ENCODE data around the gene NEK4.
"Not testable (repeated sequence)": the region's sequence is repeated elsewhere in the genome, so short reads cannot be mapped to it uniquely, and the experiment has no call there.

Gene NEK4

GRCh38 chr3:52696830-52697631 lies 73.7 kb downstream of the NEK4 start:
- DNase-seq (ENCODE audit: low read depth), result no peak

- no peak for DNase-seq (ENCODE audit: low read depth)
Measured at GRCh38 chr3:52695798-52696671, 74.7 kb downstream of the NEK4 start.

GRCh38 chr3:52694528-52695189 lies 76.1 kb downstream of the NEK4 start:
- DNase-seq (ENCODE audit: low read depth), result no peak

- no peak for DNase-seq (ENCODE audit: low read depth)
Measured at GRCh38 chr3:52693071-52693470, 77.7 kb downstream of the NEK4 start.

- no peak for DNase-seq (ENCODE audit: low read depth)
Measured at GRCh38 chr3:52690560-52690959, 80.2 kb downstream of the NEK4 start.

- no peak for DNase-seq (ENCODE audit: low read depth)
Measured at GRCh38 chr3:52689151-52689550, 81.6 kb downstream of the NEK4 start.

- no peak for DNase-seq (ENCODE audit: low read depth)
Measured at GRCh38 chr3:52688266-52688665, 82.5 kb downstream of the NEK4 start.

- peak; percentile 75 for DNase-seq (ENCODE audit: low read depth)
Measured at GRCh38 chr3:52685709-52686691, 84.7 kb downstream of the NEK4 start, which contains the start of the genes GNL3 and PBRM1. GNL3 (plus strand) TSS chr3:52686032; CDS start chr3:52686093, 61 bp downstream. PBRM1 (minus strand) TSS chr3:52685913.

GRCh38 chr3:52685285-52685708 lies 85.4 kb downstream of the NEK4 start:
- DNase-seq (ENCODE audit: low read depth), result peak; percentile 43

GRCh38 chr3:52684184-52684583 lies 86.6 kb downstream of the NEK4 start:
- no peak for DNase-seq (ENCODE audit: low read depth)

GRCh38 chr3:52683611-52684010 lies 87.1 kb downstream of the NEK4 start:
- DNase-seq (ENCODE audit: low read depth), result no peak

GRCh38 chr3:52682016-52682415 lies 88.7 kb downstream of the NEK4 start:
- no peak for DNase-seq (ENCODE audit: low read depth)

- no peak for DNase-seq (ENCODE audit: low read depth)
Measured at GRCh38 chr3:52681596-52681995, 89.1 kb downstream of the NEK4 start.

- DNase-seq (ENCODE audit: low read depth), result no peak
Measured at GRCh38 chr3:52679811-52680210, 90.9 kb downstream of the NEK4 start.

- no peak for DNase-seq (ENCODE audit: low read depth)
Measured at GRCh38 chr3:52679199-52679538, 91.6 kb downstream of the NEK4 start.

- DNase-seq (ENCODE audit: low read depth), result no peak
Measured at GRCh38 chr3:52678265-52679198, 92.2 kb downstream of the NEK4 start.

GRCh38 chr3:52676201-52676600 lies 94.5 kb downstream of the NEK4 start:
- not testable (repeated sequence) for DNase-seq (ENCODE audit: low read depth)

GRCh38 chr3:52671676-52672075 lies 99.1 kb downstream of the NEK4 start:
- no peak for DNase-seq (ENCODE audit: low read depth)

GRCh38 chr3:52670621-52671521 lies 99.9 kb downstream of the NEK4 start:
- DNase-seq (ENCODE audit: low read depth), result no peak

All from stimulated activated CD8-positive, alpha-beta memory T cell treated with anti-CD3 and anti-CD28 coated beads, Interleukin-15, amount 100 ng/mL, for 1 hour (primary cell).